ENCODE results near the gene BSX.

BSX gene
- 0 reads per million in 2 donors for total RNA-seq

DNA sequence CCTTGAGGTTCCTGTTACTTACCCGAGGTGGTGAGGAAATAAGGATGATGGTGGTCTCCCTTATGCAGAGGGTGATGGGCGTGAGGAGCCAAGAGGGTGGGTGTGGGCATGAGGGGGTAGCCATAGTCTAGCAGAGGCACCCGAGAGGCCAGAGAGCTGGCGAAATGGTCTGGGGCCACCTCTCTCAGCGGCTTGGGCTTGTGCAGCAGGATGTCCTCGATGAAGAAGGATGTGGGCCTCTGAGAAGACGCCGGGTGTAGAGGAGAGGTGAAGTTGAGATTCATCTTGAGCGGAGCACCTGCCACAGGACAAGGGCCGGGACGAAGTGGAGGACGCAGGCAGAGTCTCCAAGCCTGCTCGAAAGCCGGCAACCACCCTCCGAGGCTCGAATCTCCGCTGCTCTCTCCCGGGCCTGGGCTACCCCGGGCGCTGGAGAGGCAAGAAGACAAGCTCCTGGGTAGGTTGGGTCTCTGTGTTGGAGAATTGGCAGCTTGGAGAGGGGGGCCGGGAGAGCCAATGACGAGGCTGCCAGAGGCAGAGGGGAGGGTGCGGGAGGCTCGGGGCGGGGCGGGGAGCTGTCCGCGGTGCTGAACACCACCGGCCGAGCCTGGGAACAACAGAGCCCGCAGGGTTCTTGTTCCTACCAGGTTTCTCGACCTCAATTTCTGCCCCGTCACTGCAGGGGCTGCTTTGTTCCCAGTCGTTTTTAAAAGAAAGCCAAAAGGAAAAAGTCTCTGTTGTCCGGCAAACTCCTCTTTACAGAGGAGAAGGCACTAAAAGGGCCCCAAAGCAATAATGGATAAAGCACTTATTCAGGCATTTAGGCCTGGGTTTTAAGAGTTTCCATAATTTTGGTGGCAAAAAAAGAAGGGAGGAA is at the start of gene BSX:
TSS of gene BSX (minus strand) at position 447 of the 877 bp plus-strand sequence. CDS start at position 284, 163 bp downstream.
- peak in 3 of 5 experiments; percentile 30 to 45 (median 34) for DNase-seq

DNA sequence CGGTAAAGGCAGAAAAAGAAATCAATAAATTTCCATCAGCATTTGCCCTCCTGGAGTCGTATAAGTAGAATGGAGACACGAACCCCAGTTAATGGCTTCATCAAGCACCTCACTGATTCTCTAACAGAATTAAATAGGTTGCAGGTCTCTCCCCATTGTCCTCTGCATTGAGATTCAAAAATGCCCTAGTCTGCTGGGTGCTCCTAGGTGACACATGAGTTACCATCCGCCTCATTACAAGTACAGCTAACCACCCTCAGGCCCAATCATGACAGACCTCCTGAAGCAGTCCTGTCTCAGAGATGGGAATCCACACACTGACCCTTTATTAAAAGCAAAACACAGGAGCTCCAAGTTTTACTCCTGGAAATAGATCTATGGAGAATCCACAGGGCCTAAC is 48.9 kb upstream of the BSX start:
- DNase-seq = no peak

DNA sequence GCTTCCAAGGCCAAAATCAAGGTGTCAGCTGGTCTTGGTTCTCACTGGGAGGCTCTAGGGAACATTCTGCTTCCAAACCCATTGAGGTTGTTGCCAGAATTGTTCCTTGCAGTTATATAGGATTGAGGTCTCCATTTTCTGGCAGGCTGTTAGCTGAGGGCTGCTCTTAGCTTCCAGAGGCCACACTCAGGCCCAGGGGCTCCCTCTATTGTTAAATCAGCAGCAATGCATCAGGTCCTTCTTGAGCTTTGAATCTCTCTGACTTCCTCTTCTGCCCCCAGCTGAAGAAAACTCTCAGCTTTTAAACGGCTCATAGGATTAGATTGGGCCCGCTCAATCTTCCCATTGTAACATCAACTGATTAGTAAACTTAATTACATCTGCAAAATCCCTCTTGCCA is 39.3 kb upstream of the BSX start:
- DNase-seq = peak in 1 of 5 experiments; percentile 51

GRCh38 chr11:123018702-123019101 is 37.1 kb upstream of the BSX start:
- no peak for DNase-seq

- no peak for DNase-seq
These were observed 29.9 kb upstream of the BSX start for GRCh38 chr11:123011510-123011909.

DNA sequence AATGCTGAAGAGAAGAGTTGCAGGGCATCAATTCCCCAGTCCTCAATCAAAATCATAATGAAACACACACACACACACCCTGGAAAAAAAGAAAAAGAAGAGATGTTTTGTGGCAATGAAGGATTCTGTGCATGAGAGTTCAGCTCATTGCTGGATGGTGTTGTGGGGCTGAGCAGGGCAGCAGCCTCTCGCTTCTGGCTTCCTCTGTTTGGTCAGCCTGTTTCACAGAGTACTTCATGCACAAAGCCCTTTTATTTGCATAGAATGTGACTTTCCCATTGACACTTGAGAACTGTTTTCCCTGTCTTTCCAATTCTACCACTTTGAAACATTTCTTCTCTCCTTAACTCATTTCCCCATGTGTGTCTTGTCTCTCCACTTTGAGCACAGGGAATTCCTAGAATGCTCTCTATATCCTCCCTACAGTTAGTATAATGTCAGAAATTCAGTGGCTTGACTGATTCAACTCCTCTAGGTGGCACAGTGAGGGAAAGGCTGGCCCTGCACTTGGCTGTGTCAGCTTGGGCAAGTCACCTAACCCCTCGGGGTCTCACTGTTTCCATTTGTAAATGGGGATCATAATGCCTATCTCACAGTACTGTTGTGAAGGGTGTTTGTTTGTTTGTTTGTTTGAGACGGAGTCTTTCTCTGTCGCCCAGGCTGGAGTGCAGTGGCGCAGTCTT is 25.4 kb upstream of the BSX start:
- DNase-seq = no peak

GRCh38 chr11:123000721-123001120 is 19.1 kb upstream of the BSX start:
- no peak for DNase-seq

DNA sequence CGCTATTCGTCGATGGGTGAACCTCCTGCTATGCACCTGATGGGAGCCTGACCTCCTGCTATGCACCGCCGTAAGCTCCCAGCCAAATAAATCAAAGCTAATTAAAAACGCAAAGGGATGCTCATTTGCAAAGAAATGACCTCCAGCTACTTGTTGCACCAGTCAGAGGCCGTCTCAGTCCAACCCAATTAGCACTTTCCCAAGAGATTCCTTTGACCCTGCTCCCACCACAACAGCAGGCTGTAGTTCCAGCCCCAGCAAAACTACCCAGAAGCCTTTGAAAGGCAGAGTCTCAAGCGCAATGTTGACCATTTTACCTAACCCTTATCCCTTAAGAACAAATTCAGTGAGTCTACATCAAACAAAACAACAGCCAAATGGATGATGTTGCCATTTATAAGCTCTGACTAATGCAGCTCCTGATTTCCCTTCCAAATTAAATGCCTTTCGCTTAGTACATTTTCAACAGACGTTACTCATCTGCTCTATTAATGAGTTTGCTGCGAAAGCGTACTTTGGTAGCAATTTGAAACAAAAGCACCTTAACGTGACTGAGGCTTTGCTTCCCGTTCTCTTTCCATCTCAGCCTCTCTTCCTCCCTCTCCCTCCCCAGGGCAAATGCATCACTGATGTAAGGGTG is 17.2 kb upstream of the BSX start:
- DNase-seq = no peak

DNA sequence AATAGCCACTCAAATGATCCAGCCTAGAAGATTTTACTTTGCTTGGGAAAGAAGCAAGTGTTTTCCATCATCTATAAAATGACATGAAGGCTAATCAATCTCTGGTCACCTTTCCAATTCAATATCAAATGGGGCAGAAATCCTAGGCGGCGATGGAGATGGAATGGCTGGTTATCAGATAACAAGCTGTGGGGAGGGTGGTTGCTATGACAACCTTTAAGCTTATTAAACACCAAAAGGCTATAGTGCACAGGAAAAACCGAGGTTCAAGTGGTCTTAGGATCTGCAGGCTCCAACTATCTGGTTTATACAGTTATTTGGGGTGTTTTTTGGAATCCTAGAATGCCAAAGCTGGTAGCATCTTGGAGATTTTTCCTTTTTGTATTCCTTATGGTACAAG is 13.9 kb upstream of the BSX start:
- DNase-seq = no peak

GRCh38 chr11:122984186-122985011 is 2.8 kb upstream of the BSX start:
- no peak for DNase-seq

GRCh38 chr11:122983438-122984185 is 2.0 kb upstream of the BSX start:
- DNase-seq = no peak

GRCh38 chr11:122979815-122980595 is 1.6 kb downstream of the BSX start:
- DNase-seq = no peak

GRCh38 chr11:122979103-122979814 is 2.4 kb downstream of the BSX start:
- DNase-seq = no peak

DNA sequence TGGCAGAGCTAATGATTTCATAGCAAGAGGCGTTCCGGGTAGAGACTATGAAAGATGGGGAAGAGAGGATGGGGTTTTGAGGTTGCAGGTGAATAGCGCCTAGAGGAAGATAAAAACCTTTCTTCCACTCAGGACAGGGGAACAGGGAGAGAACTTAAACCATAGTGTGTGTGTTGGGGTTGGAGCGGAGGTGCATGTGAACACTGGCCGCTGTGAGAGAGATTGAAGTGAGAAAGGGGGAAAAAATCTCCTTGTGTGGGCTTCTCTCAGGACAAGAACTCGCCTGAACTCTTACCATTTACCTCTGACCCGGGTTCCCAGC is 3.4 kb downstream of the BSX start:
- DNase-seq = no peak

DNA sequence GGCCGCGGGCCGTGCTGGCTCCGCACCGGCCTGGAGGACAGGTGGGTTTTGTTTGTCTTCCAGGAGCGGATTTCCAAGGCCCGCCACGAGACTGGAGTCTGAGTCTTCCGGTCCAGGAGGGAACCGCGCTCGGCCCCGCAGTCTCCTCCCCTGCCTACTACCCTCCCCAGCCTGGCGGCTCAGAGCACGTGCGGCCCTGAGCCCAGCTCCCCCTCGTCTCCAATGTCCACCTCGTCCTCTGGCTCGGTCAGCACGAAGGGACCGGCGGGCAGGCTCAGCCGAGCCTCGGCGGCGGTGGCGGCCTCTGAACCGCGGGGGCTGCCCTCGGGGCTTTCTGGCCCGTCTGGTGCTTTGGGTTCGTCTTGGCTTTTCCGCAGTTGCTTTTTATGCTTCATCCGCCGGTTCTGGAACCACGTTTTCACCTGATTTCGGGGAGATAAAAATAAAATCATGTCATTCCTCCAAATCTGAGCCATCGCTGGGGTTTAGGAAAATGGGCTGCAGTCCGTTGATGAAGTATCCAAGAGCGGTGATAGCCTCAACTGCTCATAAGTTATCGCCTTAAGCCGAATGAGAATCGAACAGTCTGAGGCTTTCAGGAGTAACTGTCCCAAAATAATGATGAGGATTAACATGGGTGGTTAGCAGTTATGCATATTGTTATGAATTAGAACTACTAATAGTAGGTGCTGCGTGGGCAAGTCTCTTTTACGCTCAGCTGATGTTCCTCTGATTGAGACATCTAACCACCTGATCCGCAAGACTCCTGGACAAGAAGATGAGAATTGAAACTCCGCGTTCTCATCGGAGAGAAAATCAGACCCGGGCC is 4.0 kb downstream of the BSX start:
- DNase-seq = no peak

DNA sequence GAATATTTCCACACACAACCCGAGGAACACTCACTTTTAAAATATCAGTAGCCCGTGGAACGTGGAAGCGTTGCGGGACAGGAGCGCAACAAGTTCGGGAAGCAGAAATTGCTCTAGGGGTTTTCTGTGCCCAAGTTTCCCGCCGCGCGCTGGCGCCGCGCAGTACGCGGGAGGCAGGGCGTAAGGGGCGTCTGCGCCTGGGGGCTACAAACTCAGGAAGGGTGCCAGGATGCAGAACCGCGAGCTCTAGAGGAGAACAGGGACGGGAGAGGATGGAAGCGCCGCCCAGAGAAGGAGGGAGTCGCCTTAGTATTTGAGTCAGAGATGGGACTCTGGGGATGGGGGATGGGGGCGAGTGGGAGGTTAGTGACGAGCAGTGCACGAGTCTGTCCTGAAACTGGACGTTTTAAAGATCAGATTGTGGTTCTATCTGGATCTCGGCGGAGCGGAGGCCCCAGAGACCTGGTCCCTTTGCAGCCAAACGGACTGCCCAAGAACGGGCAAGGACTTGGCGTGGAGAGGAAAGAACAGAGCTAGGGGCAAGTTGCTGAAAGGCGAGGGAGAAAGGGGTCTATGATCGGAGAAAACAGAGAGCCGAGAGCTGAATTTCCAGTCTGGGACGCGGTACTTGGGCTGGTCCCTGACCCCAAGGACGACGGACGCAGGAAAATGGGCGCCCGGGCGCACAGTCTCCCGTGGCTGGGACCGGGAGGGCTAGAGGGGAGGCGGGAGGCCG is 4.7 kb downstream of the BSX start:
- DNase-seq = no peak

- no peak for DNase-seq
These were observed 5.4 kb downstream of the BSX start for GRCh38 chr11:122976061-122976733.

DNA sequence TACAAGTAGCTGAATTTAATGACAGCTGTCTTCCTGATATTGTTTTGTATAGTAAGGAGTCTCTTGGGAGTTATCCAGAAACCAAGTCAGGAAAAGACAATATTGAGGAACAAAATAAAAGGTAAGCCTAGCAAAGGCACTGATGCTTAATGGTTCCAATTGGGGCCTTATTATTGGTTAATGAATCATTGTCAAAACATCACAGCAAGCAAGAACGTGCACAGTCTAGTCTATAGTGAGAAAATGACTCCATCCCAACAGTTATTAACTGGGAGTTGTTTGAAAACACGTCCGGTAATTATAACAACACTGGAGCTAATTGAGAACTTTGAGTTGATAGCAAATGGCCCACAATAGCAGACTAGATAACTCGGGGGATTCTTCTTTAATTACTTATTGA is 17.7 kb downstream of the BSX start:
- no peak for DNase-seq
